Measurements from ENCODE around the gene FGF1.

- TF ChIP-seq CTCF (IDR thresholded peaks at IDR 0.05) (no peak), EZH2 (IDR thresholded peaks at IDR 0.05; ENCODE audit: borderline replicate concordance, insufficient read depth, low read depth, low read length, poor library complexity, severe bottlenecking) (no peak)
Observed at GRCh38 chr5:142613271-142613671, 72.6 kb downstream of the FGF1 start.
